ENCODE measurements around the gene POLR1H. TPM values are rescaled to one million over a fixed set of nuclear protein-coding genes. Genes with fewer than 3 reads are reported as not detected.
A peak's percentile ranks its signal among the peaks of the same experiment; 100 is the strongest.

POLR1H gene
- total and polyA plus RNA-seq, 4 experiments from 2014 or later, result 47.2 to 109 (median 57.9) TPM

- no peak for DNase-seq
- Histone ChIP-seq H3K4me1 (ENCODE audit: insufficient read depth, low read length) (peaks cover 49% of the 10 kb centered on the region), H3K27ac (ENCODE audit: low read depth, low read length) (no peak overlapping the region), H3K4me3 (ENCODE audit: low read length in 2 of 2) (peak overlapping the region in 1 of 2 donors; percentile 15), H3K9me3 (ENCODE audit: control insufficient read depth in 1 of 2, low read length in 2 of 2) (no peaks in the 10 kb centered on the region), H3K27me3 (ENCODE audit: insufficient read depth, low read length) (peaks cover 4% of the 10 kb centered on the region), H3K36me3 (ENCODE audit: insufficient read depth, low read length) (peaks cover 10% of the 10 kb centered on the region)
- Mint-ChIP-seq H3K9me3 (peaks cover 0 to 3% (median 0%) of the 10 kb centered on the region in 8 donors), H3K36me3 (peaks cover 18 to 23% of the 10 kb centered on the region in 2 donors), H3K4me3 (peak overlapping the region; percentile 66 to 85 (median 78)), H3K27me3 (peaks cover 21 to 28% of the 10 kb centered on the region in 2 donors), H3K27ac (peak overlapping the region in 4 of 7 donors; percentile 1 to 65 (median 32)), H3K4me1 (peaks cover 36 to 78% (median 55%) of the 10 kb centered on the region in 4 donors)
- CTCF ChIA-PET (ENCODE audit: partially characterized antibody), result interaction anchor here (0.9 to 3.0 kb wide), 3 partner anchors 8 to 57 kb away, joined by 3 to 15 read pairs (median 6); partner anchors contain the start of gene PPP1R11
- intact Hi-C loops (cut with micrococcal nuclease), result no loop called here
- POLR2A ChIA-PET (ENCODE audit: partially characterized antibody), result interaction anchor here (1.4 to 2.6 kb wide), 3 partner anchors 9 to 27 kb away, joined by 3 to 26 read pairs (median 14); partner anchors contain the start of genes POLR1H and PPP1R11
Measured at GRCh38 chr6:30074331-30075093, 13.4 kb downstream of the POLR1H start.

DNA sequence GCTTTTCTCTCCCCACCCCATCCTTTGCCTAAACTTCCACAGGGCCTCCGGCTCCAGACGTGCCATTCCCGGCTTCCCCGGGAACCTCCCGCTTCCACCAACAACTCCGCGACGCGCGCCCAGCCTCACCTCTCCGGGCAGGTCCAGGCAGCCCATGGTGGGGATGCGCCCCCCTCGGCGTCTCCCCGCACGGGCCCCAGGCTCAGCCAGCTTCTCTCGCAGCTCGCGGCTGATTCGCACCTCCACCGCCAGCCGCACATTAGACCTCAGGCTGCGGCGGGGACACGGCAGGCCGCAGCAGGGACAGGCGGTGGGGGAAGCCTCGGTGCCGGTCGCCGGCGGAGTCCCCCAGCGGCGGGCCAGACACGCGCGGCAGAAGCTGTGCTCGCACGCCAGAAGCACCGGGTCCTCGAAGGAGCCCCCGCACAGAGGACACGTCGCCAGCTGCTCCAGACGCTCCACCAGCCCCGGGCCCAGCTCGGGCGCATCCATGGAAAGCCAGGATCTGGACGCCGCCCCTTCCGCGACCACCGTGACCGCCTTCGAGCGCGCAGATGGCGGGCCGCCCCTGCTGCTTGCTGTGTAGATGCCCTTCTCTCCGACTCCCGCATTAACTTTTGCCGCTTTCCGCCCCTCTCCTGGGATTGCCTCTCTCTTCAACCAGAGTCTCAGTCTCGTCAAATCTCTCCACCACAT lies 14.2 kb downstream of the POLR1H start, which contains the start of gene RNF39:
RNF39 (minus strand) TSS at position 676 of the 696 bp plus-strand sequence; CDS start at position 492, 184 bp downstream.
- Histone ChIP-seq H3K27ac (ENCODE audit: low read depth, low read length) (no peak within 1 kb of the TSS), H3K4me1 (ENCODE audit: insufficient read depth, low read length) (peaks cover 49% of the 10 kb centered on the region), H3K27me3 (ENCODE audit: insufficient read depth, low read length) (peaks cover 4% of the 10 kb centered on the region), H3K36me3 (ENCODE audit: insufficient read depth, low read length) (peaks cover 3% of the 10 kb centered on the region), H3K9me3 (ENCODE audit: control insufficient read depth in 1 of 2, low read length in 2 of 2) (no peaks in the 10 kb centered on the region), H3K4me3 (ENCODE audit: low read length in 2 of 2) (peak within 1 kb of the TSS in 1 of 2 donors; percentile 15)
- intact Hi-C loops (cut with micrococcal nuclease), result no loop called here
- Mint-ChIP-seq H3K9me3 (peaks cover 0 to 3% (median 0%) of the 10 kb centered on the region in 8 donors), H3K4me1 (peaks cover 33 to 71% (median 52%) of the 10 kb centered on the region in 4 donors), H3K27me3 (peaks cover 22 to 28% of the 10 kb centered on the region in 2 donors), H3K36me3 (peaks cover 10 to 16% of the 10 kb centered on the region in 2 donors), H3K27ac (peak within 1 kb of the TSS; percentile 8 to 83 (median 31)), H3K4me3 (peak within 1 kb of the TSS; percentile 66 to 88 (median 82))
- peak in 1 of 5 donors; percentile 24 for DNase-seq
- POLR2A ChIA-PET (ENCODE audit: partially characterized antibody), result interaction anchor here (1.4 to 3.3 kb wide), 4 partner anchors 9 to 28 kb away, joined by 3 to 26 read pairs (median 11); partner anchors contain the start of genes POLR1H and PPP1R11
- CTCF ChIA-PET (ENCODE audit: partially characterized antibody), result interaction anchor here (2.1 to 3.0 kb wide), 2 partner anchors 8 to 26 kb away, joined by 6 to 15 read pairs; partner anchors contain the start of gene PPP1R11

DNA sequence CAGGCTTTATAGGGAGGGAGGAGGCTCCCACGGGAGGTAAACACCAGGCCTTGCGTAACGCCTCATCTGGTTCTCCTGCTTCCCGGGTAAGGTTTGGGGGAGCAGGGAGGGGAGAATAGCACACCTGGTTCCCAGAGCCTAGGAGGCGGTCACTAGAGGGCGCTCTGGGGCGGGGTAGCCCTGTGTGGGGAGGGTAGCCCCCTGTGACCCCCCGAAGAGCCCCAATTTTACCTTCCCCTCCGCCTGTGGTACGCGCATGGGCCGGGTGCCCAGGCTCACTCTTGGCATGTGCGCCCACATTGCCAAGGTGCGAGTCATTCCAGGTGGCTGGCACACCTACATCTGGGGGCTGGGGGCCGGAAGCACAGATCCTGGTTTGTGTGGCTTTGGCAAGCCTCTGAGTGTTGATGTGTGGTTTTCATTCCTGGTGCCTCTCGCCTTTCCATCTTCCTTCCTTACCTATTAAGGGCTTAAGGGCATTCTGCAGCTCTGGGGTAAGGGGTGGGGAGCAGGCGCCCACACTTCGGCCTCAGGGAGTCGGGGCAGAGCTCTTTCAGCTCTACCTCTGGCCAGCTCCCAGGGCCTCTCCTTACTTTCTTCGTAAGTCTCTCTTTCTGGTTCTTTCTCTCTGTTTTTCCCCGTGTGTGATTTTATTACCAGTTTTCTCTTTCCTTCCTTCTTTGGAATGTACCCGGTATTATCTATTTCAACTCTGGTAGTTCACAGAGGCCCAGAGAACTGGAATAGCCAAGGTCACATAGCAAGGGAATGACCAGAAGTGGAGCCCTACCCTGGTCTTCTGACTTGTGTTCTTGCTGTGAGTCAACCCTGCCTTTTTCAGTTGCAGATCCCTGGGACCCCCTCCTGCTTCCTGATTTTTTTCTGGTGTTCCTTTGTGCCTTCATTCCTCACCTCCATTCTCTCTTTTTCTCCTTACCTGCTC lies 15.0 kb downstream of the POLR1H start:
- no peaks in the 10 kb centered on the region for H3K9me3 ChIP-seq (ENCODE audit: control insufficient read depth in 1 of 2, low read length in 2 of 2)
- Mint-ChIP-seq H3K27me3 (peaks cover 19 to 26% of the 10 kb centered on the region in 2 donors), H3K36me3 (peaks cover 5 to 9% of the 10 kb centered on the region in 2 donors), H3K9me3 (peaks cover 0 to 3% (median 0%) of the 10 kb centered on the region in 8 donors), H3K27ac (peak overlapping the region; percentile 3 to 83 (median 31)), H3K4me3 (peak overlapping the region; percentile 62 to 88 (median 71)), H3K4me1 (peaks cover 28 to 64% (median 45%) of the 10 kb centered on the region in 4 donors)
- intact Hi-C loops (cut with micrococcal nuclease), result no loop called here
- H3K27ac ChIP-seq (ENCODE audit: low read depth, low read length), result no peak overlapping the region
- peaks cover 4% of the 10 kb centered on the region for H3K27me3 ChIP-seq (ENCODE audit: insufficient read depth, low read length)
- peaks cover 41% of the 10 kb centered on the region for H3K4me1 ChIP-seq (ENCODE audit: insufficient read depth, low read length)
- no peak overlapping the region for H3K4me3 ChIP-seq (ENCODE audit: low read length in 2 of 2)
- no peak for DNase-seq
- no peaks in the 10 kb centered on the region for H3K36me3 ChIP-seq (ENCODE audit: insufficient read depth, low read length)
- ChIA-PET CTCF (ENCODE audit: partially characterized antibody) (interaction anchor here (0.9 to 3.0 kb wide), 3 partner anchors 9 to 28 kb away, joined by 3 to 15 read pairs (median 6); partner anchors contain the start of gene PPP1R11), POLR2A (ENCODE audit: partially characterized antibody) (interaction anchor here (1.3 to 3.3 kb wide), 6 partner anchors 10 to 27 kb away, joined by 3 to 26 read pairs (median 8); partner anchors contain the start of genes POLR1H and PPP1R11)

GRCh38 chr6:30077218-30077617 lies 16.2 kb downstream of the POLR1H start:
- no peak overlapping the region for H3K4me3 ChIP-seq (ENCODE audit: low read length in 2 of 2)
- Mint-ChIP-seq H3K4me1 (peaks cover 24 to 56% (median 39%) of the 10 kb centered on the region in 4 donors), H3K4me3 (peak overlapping the region in 6 of 8 donors; percentile 3 to 88 (median 38)), H3K36me3 (peaks cover 0 to 4% of the 10 kb centered on the region in 2 donors), H3K9me3 (peaks cover 0 to 2% (median 0%) of the 10 kb centered on the region in 8 donors), H3K27ac (peak overlapping the region in 5 of 7 donors; percentile 4 to 37 (median 34)), H3K27me3 (peaks cover 18 to 20% of the 10 kb centered on the region in 2 donors)
- H3K27ac ChIP-seq (ENCODE audit: low read depth, low read length), result no peak overlapping the region
- DNase-seq, result no peak
- intact Hi-C loops (cut with micrococcal nuclease), result no loop called here
- ChIA-PET POLR2A (ENCODE audit: partially characterized antibody) (interaction anchor here (1.1 to 3.3 kb wide), 4 partner anchors 10 to 26 kb away, joined by 3 to 9 read pairs (median 8); partner anchors contain the start of genes POLR1H and PPP1R11), CTCF (ENCODE audit: partially characterized antibody) (interaction anchor here (0.9 to 3.0 kb wide), 2 partner anchors 10 kb away, joined by 5 to 15 read pairs; partner anchors contain the start of gene PPP1R11)
- peaks cover 40% of the 10 kb centered on the region for H3K4me1 ChIP-seq (ENCODE audit: insufficient read depth, low read length)
- H3K27me3 ChIP-seq (ENCODE audit: insufficient read depth, low read length), result peaks cover 4% of the 10 kb centered on the region
- H3K36me3 ChIP-seq (ENCODE audit: insufficient read depth, low read length), result no peaks in the 10 kb centered on the region
- no peaks in the 10 kb centered on the region for H3K9me3 ChIP-seq (ENCODE audit: control insufficient read depth in 1 of 2, low read length in 2 of 2)

DNA sequence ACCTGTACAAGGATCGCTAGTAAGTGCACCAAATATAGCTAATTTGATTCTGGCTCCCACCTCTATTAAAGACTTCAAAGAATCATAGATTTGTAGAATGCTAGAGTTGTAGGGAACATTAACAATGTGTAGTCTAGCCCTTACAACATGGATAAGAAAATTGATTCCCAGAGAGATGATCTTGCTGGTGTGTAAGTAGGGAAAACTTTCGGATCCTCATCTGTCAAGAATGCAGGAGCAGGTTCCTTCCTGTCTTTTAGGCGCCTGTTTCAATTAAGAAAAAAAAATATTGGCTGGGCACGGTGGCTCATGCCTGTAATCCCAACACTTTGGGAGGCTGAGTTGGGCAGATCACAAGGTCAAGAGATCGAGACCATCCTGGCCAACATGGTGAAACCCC lies 26.8 kb downstream of the POLR1H start:
- peaks cover 25% of the 10 kb centered on the region for H3K27me3 ChIP-seq (ENCODE audit: insufficient read depth, low read length)

More for the DNA sequence above, 26.8 kb downstream of the POLR1H start:
- intact Hi-C loops (cut with micrococcal nuclease), result no loop called here
- no peaks in the 10 kb centered on the region for H3K36me3 ChIP-seq (ENCODE audit: insufficient read depth, low read length)
- no peaks in the 10 kb centered on the region for H3K36me3 Mint-ChIP-seq
- CTCF ChIA-PET (ENCODE audit: partially characterized antibody), result interaction anchor here (1.5 to 2.3 kb wide), 2 partner anchors 15 to 43 kb away, joined by 9 read pairs; no protein-coding TSS in a partner anchor
- H3K4me3 Mint-ChIP-seq, result no peak overlapping the region
- H3K27ac ChIP-seq (ENCODE audit: low read depth, low read length), result no peak overlapping the region
- no peak overlapping the region for H3K27ac Mint-ChIP-seq
- no peaks in the 10 kb centered on the region for H3K4me1 Mint-ChIP-seq
- POLR2A ChIA-PET (ENCODE audit: partially characterized antibody), result interaction anchor here (0.7 kb wide), 1 partner anchor 282 kb away, joined by 3 read pairs; no protein-coding TSS in a partner anchor
- no peaks in the 10 kb centered on the region for H3K9me3 Mint-ChIP-seq
- no peaks in the 10 kb centered on the region for H3K4me1 ChIP-seq (ENCODE audit: insufficient read depth, low read length)
- no peaks in the 10 kb centered on the region for H3K9me3 ChIP-seq (ENCODE audit: control insufficient read depth in 1 of 2, low read length in 2 of 2)
- H3K27me3 Mint-ChIP-seq, result peaks cover 32 to 36% of the 10 kb centered on the region in 2 donors
- no peak for DNase-seq
- no peak overlapping the region for H3K4me3 ChIP-seq (ENCODE audit: low read length in 2 of 2)

Measured in CD4-positive, alpha-beta memory T cell (primary cell).